Panc1 (cell line): ENCODE measurements around the gene UBL7. TPM values are rescaled to one million over a fixed set of nuclear protein-coding genes. Genes with fewer than 3 reads are reported as not detected.

Experiments used
- ATAC-seq: fragments of 200-7000 bp; cut with Tn5 transposase; 2 replicates; pipeline ENCODE4 v1.9.1; 2020; ENCODE audit warnings: mild to moderate bottlenecking, moderate library complexity
- BruUV-seq: library from RNA; stranded (reverse); fragments of 400-500 nt; replicated peaks from 2 replicates; lab custom pipeline; 2021; lab: Mats Ljungman, UMichigan
- CTCF ChIA-PET: fragments of 300-600 bp; sonication (Branson Sonifier 250); formaldehyde crosslinking; loops from one replicate; lab custom pipeline; 2022; ENCODE audit warnings: antibody characterized with exemption; lab: Charles Lee
- POLR2A ChIA-PET: fragments of 300-600 bp; sonication (Branson Sonifier 250); formaldehyde crosslinking; loops from one replicate; lab custom pipeline; 2022; ENCODE audit warnings: antibody characterized with exemption; lab: Charles Lee
- DNase-seq: peaks from one replicate; pipeline ENCODE4 v3.0.0-alpha.2; 2010; ENCODE audit warnings: low read depth, low spot score
- H3K27ac ChIP-seq: 2 replicates; pipeline ENCODE4 v1.5.1; 2011; ENCODE audit warnings: mild to moderate bottlenecking, low read length, inconsistent platforms
- H3K27me3 ChIP-seq: fragments of 200-500 bp; sonication (Bioruptor generic); 2 replicates; pipeline ENCODE4 v1.6.0; 2014; ENCODE audit warnings: low read length, inconsistent platforms; ENCODE audit not compliant: control insufficient read depth, insufficient read depth
- H3K36me3 ChIP-seq: fragments of 200-500 bp; sonication (Bioruptor generic); 2 replicates; pipeline ENCODE4 v1.5.1; 2014; ENCODE audit warnings: inconsistent platforms, mild to moderate bottlenecking, low read length, moderate library complexity; ENCODE audit not compliant: control insufficient read depth, insufficient read depth
- H3K4me1 ChIP-seq: 2 replicates; pipeline ENCODE4 v1.5.1; 2011; ENCODE audit warnings: inconsistent platforms, mild to moderate bottlenecking, low read length, moderate library complexity; ENCODE audit not compliant: control insufficient read depth, insufficient read depth
- H3K4me3 ChIP-seq, 2 experiments: 2 replicates each; pipeline ENCODE4 v1.5.1; 2011 to 2012; ENCODE audit warnings: low read depth in 2 of 2, low read length in 2 of 2, mild to moderate bottlenecking in 2 of 2, inconsistent platforms in 1 of 2, moderate library complexity in 1 of 2
- H3K9me3 ChIP-seq: fragments of 200-500 bp; sonication (Bioruptor generic); 2 replicates; pipeline ENCODE4 v1.5.1; 2014; ENCODE audit warnings: low read depth, mild to moderate bottlenecking, inconsistent platforms, low read length, moderate library complexity; ENCODE audit not compliant: control insufficient read depth, insufficient read depth
- POLR2AphosphoS5 ChIP-seq: IDR thresholded peaks from 2 replicates; pipeline ENCODE4 v1.6.1; 2012; ENCODE audit warnings: mild to moderate bottlenecking, low read depth, low read length, moderate library complexity
- SIN3A ChIP-seq: IDR thresholded peaks from 2 replicates; pipeline ENCODE4 v1.6.1; 2012; ENCODE audit warnings: low read depth, mild to moderate bottlenecking, low read length, moderate library complexity, borderline replicate concordance; ENCODE audit not compliant: insufficient read depth
- TCF7L2 ChIP-seq: IDR thresholded peaks from 2 replicates; pipeline ENCODE4 v1.6.1; 2011; ENCODE audit warnings: mild to moderate bottlenecking, low read depth, low read length, inconsistent platforms
- in situ Hi-C: cut with HindIII; loops from 2 replicates; pipeline ENCODE4 v1.10.0; 2016; ENCODE audit warnings: low sequenced_read_pairs, low pct_unique_long_range_greater_than_20kb
- intact Hi-C: fragments of 100-400 bp; cut with micrococcal nuclease; formaldehyde crosslinking; loops from one replicate; pipeline ENCODE4 v1.10.0; 2022; ENCODE audit not compliant: unreplicated experiment
- total RNA-seq: library from RNA; stranded (reverse); gene quantifications from one replicate; pipeline ENCODE4 v1.2.1, GENCODE V29; 2021; ENCODE audit not compliant: unreplicated experiment
- TF ChIP-seq, protein P1 (sequence below): fragments of 450-650 bp; IDR thresholded peaks from 2 replicates; pipeline ENCODE4 v1.5.1; 2017; ENCODE audit warnings: mild to moderate bottlenecking
- TF ChIP-seq, protein P2 (sequence below), 2 experiments: IDR thresholded peaks; 2 replicates each; pipeline ENCODE4 v1.6.1; 2011 to 2012; ENCODE audit warnings: low read depth in 2 of 2, control low read depth in 1 of 2, low read length in 1 of 2, mild to moderate bottlenecking in 1 of 2, moderate library complexity in 1 of 2; ENCODE audit not compliant: insufficient read depth in 1 of 2

The UBL7 gene
- total RNA-seq, 1 experiment from 2014 or later, result 68.5 TPM

DNA sequence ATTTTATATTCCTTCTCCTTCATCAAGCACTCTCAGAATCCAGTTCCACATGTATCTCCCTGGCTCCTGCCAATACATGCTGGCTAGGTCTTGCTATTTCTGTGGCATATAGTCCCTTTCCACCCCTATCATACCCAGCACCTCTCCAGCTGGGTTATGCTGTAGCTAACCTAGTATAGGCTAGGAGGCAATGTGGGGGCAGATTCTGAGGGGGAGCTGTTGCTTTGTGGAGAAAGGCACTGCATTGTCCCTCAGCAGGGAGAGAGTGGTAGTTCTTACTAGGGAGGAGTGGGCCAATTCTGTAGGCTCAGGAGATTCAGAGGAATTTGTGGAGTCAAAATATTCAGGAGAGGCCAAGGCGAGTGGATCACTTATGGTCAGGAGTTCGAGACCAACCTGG lies 39.4 kb upstream of the UBL7 start:
- BruUV-seq, result no TSS peak
- CTCF ChIA-PET, result no interaction called here
- intact Hi-C loops, result no loop called here

DNA sequence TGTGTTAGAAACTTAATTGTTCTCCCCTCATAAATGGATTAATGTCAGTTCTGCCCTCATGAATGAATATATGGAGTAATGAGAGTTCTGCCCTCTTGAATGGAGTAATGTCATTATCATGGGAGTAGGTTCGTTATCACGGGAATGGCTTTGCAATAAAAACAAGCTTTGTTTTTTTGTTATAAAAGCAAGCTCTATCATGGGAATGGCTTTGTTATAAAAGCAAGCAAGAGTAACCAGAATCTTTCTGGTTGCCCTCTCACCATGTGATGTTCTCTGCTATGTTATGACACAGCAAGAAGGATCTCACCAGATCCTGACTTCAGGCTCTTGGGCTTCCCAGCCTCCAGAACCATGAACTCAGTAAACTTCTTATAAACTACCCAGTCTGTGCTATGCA lies 38.4 kb upstream of the UBL7 start:
- intact Hi-C loops (no loop called here), in situ Hi-C loops (loop anchor here (10.0 kb wide), 1 partner anchor 125 kb away; no protein-coding TSS in a partner anchor)
- DNase-seq, result no peak
- no peak for ATAC-seq
- Histone ChIP-seq H3K9me3 (no peaks in the 10 kb centered on the region), H3K4me1 (no peaks in the 10 kb centered on the region), H3K27ac (no peak overlapping the region), H3K4me3 (no peak overlapping the region), H3K27me3 (no peaks in the 10 kb centered on the region), H3K36me3 (no peaks in the 10 kb centered on the region)
- TF ChIP-seq POLR2AphosphoS5 (no peak), SIN3A (no peak), TCF7L2 (no peak)
- TF ChIP-seq, protein P1, sequence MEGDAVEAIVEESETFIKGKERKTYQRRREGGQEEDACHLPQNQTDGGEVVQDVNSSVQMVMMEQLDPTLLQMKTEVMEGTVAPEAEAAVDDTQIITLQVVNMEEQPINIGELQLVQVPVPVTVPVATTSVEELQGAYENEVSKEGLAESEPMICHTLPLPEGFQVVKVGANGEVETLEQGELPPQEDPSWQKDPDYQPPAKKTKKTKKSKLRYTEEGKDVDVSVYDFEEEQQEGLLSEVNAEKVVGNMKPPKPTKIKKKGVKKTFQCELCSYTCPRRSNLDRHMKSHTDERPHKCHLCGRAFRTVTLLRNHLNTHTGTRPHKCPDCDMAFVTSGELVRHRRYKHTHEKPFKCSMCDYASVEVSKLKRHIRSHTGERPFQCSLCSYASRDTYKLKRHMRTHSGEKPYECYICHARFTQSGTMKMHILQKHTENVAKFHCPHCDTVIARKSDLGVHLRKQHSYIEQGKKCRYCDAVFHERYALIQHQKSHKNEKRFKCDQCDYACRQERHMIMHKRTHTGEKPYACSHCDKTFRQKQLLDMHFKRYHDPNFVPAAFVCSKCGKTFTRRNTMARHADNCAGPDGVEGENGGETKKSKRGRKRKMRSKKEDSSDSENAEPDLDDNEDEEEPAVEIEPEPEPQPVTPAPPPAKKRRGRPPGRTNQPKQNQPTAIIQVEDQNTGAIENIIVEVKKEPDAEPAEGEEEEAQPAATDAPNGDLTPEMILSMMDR, result no peak
- TF ChIP-seq, protein P2, sequence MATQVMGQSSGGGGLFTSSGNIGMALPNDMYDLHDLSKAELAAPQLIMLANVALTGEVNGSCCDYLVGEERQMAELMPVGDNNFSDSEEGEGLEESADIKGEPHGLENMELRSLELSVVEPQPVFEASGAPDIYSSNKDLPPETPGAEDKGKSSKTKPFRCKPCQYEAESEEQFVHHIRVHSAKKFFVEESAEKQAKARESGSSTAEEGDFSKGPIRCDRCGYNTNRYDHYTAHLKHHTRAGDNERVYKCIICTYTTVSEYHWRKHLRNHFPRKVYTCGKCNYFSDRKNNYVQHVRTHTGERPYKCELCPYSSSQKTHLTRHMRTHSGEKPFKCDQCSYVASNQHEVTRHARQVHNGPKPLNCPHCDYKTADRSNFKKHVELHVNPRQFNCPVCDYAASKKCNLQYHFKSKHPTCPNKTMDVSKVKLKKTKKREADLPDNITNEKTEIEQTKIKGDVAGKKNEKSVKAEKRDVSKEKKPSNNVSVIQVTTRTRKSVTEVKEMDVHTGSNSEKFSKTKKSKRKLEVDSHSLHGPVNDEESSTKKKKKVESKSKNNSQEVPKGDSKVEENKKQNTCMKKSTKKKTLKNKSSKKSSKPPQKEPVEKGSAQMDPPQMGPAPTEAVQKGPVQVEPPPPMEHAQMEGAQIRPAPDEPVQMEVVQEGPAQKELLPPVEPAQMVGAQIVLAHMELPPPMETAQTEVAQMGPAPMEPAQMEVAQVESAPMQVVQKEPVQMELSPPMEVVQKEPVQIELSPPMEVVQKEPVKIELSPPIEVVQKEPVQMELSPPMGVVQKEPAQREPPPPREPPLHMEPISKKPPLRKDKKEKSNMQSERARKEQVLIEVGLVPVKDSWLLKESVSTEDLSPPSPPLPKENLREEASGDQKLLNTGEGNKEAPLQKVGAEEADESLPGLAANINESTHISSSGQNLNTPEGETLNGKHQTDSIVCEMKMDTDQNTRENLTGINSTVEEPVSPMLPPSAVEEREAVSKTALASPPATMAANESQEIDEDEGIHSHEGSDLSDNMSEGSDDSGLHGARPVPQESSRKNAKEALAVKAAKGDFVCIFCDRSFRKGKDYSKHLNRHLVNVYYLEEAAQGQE (IDR thresholded peaks at IDR 0.05; ENCODE audit: insufficient read depth in 1 of 2, low read depth in 2 of 2, low read length in 1 of 2), result no peak
- ChIA-PET POLR2A (no interaction called here), CTCF (interaction anchor here (0.6 kb wide), 1 partner anchor 58 kb away, joined by 3 read pairs; no protein-coding TSS in a partner anchor)
- BruUV-seq, result no TSS peak

More for the DNA sequence above, 39.4 kb upstream of the UBL7 start:
- DNase-seq (no peak), ATAC-seq (no peak)
- no peaks in the 10 kb centered on the region for H3K4me1 ChIP-seq
- POLR2A ChIA-PET, result no interaction called here
- H3K9me3 ChIP-seq, result no peaks in the 10 kb centered on the region
- H3K4me3 ChIP-seq, result no peak overlapping the region
- TF ChIP-seq, protein P1, result no peak
- TF ChIP-seq, protein P2 (IDR thresholded peaks at IDR 0.05; ENCODE audit: insufficient read depth in 1 of 2, low read depth in 2 of 2, low read length in 1 of 2), result no peak
- TF ChIP-seq SIN3A (no peak), TCF7L2 (no peak), POLR2AphosphoS5 (no peak)
- in situ Hi-C loops, result no loop called here
- H3K36me3 ChIP-seq, result no peaks in the 10 kb centered on the region
- H3K27me3 ChIP-seq, result no peaks in the 10 kb centered on the region
- H3K27ac ChIP-seq, result no peak overlapping the region
